WTC11 (cell line): Measurements from ENCODE around the gene CCNJ.

Experiments used
- CTCF ChIP-seq: fragments of 200-600 bp; IDR thresholded peaks from 2 replicates; pipeline ENCODE4 v1.8.0; 2022; ENCODE audit warnings: antibody characterized with exemption
- E2F1 ChIP-seq: sonication (generic); formaldehyde crosslinking; IDR thresholded peaks from 2 replicates; pipeline ENCODE4 v1.8.0; 2022; ENCODE audit warnings: mild to moderate bottlenecking, missing genetic modification reagents
- E2F4 ChIP-seq: sonication (generic); formaldehyde crosslinking; IDR thresholded peaks from 2 replicates; pipeline ENCODE4 v1.8.1; 2022; ENCODE audit warnings: low read depth, mild to moderate bottlenecking, moderate library complexity, missing genetic modification reagents, borderline replicate concordance
- ESRRA ChIP-seq: sonication (generic); formaldehyde crosslinking; IDR thresholded peaks from 2 replicates; pipeline ENCODE4 v1.8.1; 2022; ENCODE audit warnings: mild to moderate bottlenecking, missing genetic modification reagents, borderline replicate concordance
- MAX ChIP-seq: sonication (generic); formaldehyde crosslinking; IDR thresholded peaks from 2 replicates; pipeline ENCODE4 v1.8.0; 2022; ENCODE audit warnings: mild to moderate bottlenecking, missing genetic modification reagents
- MYBL2 ChIP-seq: sonication (generic); formaldehyde crosslinking; IDR thresholded peaks from 2 replicates; pipeline ENCODE4 v1.8.1; 2023; ENCODE audit warnings: mild to moderate bottlenecking, moderate library complexity, missing genetic modification reagents
- NFATC4 ChIP-seq: fragments of 250-450 bp; sonication (Bioruptor Pico); IDR thresholded peaks from 2 replicates; pipeline ENCODE4 v1.9.0; 2021; ENCODE audit warnings: mild to moderate bottlenecking
- SP1 ChIP-seq: sonication (generic); formaldehyde crosslinking; conservative IDR thresholded peaks from 2 replicates; pipeline ENCODE4 v1.8.1; 2022; ENCODE audit warnings: missing genetic modification reagents
- TCF7 ChIP-seq: sonication (generic); formaldehyde crosslinking; IDR thresholded peaks from 2 replicates; pipeline ENCODE4 v1.8.0; 2022; ENCODE audit warnings: mild to moderate bottlenecking, low read depth, missing genetic modification reagents, moderate library complexity
- ZNF138 ChIP-seq: sonication (generic); formaldehyde crosslinking; conservative IDR thresholded peaks from 2 replicates; pipeline ENCODE4 v1.8.1; 2022; ENCODE audit warnings: mild to moderate bottlenecking, moderate library complexity, missing genetic modification reagents
- ZNF232 ChIP-seq: sonication (generic); formaldehyde crosslinking; IDR thresholded peaks from 2 replicates; pipeline ENCODE4 v1.8.0; 2022; ENCODE audit warnings: mild to moderate bottlenecking, missing genetic modification reagents
- ZNF281 ChIP-seq: sonication (generic); formaldehyde crosslinking; IDR thresholded peaks from 2 replicates; pipeline ENCODE4 v1.8.0; 2023; ENCODE audit warnings: mild to moderate bottlenecking, missing genetic modification reagents
- ZNF317 ChIP-seq: sonication (generic); formaldehyde crosslinking; IDR thresholded peaks from 2 replicates; pipeline ENCODE4 v1.8.1; 2023; ENCODE audit warnings: low read depth, mild to moderate bottlenecking, moderate library complexity, missing genetic modification reagents, borderline replicate concordance
- ZNF396 ChIP-seq: fragments of 250-450 bp; sonication (Bioruptor Pico); IDR thresholded peaks from 2 replicates; pipeline ENCODE4 v1.8.0; 2021; ENCODE audit warnings: mild to moderate bottlenecking, moderate library complexity, borderline replicate concordance

- no peak for TF ChIP-seq CTCF
- TF ChIP-seq NFATC4 (CRISPR knock-in tag), result no peak
- TF ChIP-seq ZNF317 (CRISPR knock-in tag), result no peak
- TF ChIP-seq ESRRA (CRISPR knock-in tag), result no peak
- TF ChIP-seq TCF7, result no peak
- no peak for TF ChIP-seq E2F4 (CRISPR knock-in tag)
- no peak for TF ChIP-seq SP1 (CRISPR knock-in tag)
- TF ChIP-seq ZNF232 (CRISPR knock-in tag), result no peak
- no peak for TF ChIP-seq ZNF138 (CRISPR knock-in tag)
- no peak for TF ChIP-seq ZNF396 (CRISPR knock-in tag)
- no peak for TF ChIP-seq ZNF281
- TF ChIP-seq MAX (CRISPR knock-in tag), result no peak
- no peak for TF ChIP-seq E2F1
- no peak for TF ChIP-seq MYBL2
These were observed 33.8 kb downstream of the CCNJ start for GRCh38 chr10:96077156-96077555.
